Panc1 (cell line): Measurements from ENCODE around the gene CNOT4. TPM values are rescaled to one million over a fixed set of nuclear protein-coding genes. Genes with fewer than 3 reads are reported as not detected.

ENCODE experiments used
- ATAC-seq: fragments of 200-7000 bp; cut with Tn5 transposase; 2 replicates; pipeline ENCODE4 v1.9.1; 2020; ENCODE audit warnings: mild to moderate bottlenecking, moderate library complexity
- BruUV-seq: library from RNA; stranded (reverse); fragments of 400-500 nt; replicated peaks from 2 replicates; lab custom pipeline; 2021; lab: Mats Ljungman, UMichigan
- CTCF ChIA-PET: fragments of 300-600 bp; sonication (Branson Sonifier 250); formaldehyde crosslinking; loops from one replicate; lab custom pipeline; 2022; ENCODE audit warnings: antibody characterized with exemption; lab: Charles Lee
- POLR2A ChIA-PET: fragments of 300-600 bp; sonication (Branson Sonifier 250); formaldehyde crosslinking; loops from one replicate; lab custom pipeline; 2022; ENCODE audit warnings: antibody characterized with exemption; lab: Charles Lee
- DNase-seq: peaks from one replicate; pipeline ENCODE4 v3.0.0-alpha.2; 2010; ENCODE audit warnings: low read depth, low spot score
- H3K27ac ChIP-seq: 2 replicates; pipeline ENCODE4 v1.5.1; 2011; ENCODE audit warnings: mild to moderate bottlenecking, low read length, inconsistent platforms
- H3K27me3 ChIP-seq: fragments of 200-500 bp; sonication (Bioruptor generic); 2 replicates; pipeline ENCODE4 v1.6.0; 2014; ENCODE audit warnings: low read length, inconsistent platforms; ENCODE audit not compliant: control insufficient read depth, insufficient read depth
- H3K36me3 ChIP-seq: fragments of 200-500 bp; sonication (Bioruptor generic); 2 replicates; pipeline ENCODE4 v1.5.1; 2014; ENCODE audit warnings: inconsistent platforms, mild to moderate bottlenecking, low read length, moderate library complexity; ENCODE audit not compliant: control insufficient read depth, insufficient read depth
- H3K4me1 ChIP-seq: 2 replicates; pipeline ENCODE4 v1.5.1; 2011; ENCODE audit warnings: inconsistent platforms, mild to moderate bottlenecking, low read length, moderate library complexity; ENCODE audit not compliant: control insufficient read depth, insufficient read depth
- H3K4me3 ChIP-seq, 2 experiments: 2 replicates each; pipeline ENCODE4 v1.5.1; 2011 to 2012; ENCODE audit warnings: low read depth in 2 of 2, low read length in 2 of 2, mild to moderate bottlenecking in 2 of 2, inconsistent platforms in 1 of 2, moderate library complexity in 1 of 2
- H3K9me3 ChIP-seq: fragments of 200-500 bp; sonication (Bioruptor generic); 2 replicates; pipeline ENCODE4 v1.5.1; 2014; ENCODE audit warnings: low read depth, mild to moderate bottlenecking, inconsistent platforms, low read length, moderate library complexity; ENCODE audit not compliant: control insufficient read depth, insufficient read depth
- CTCF ChIP-seq: fragments of 450-650 bp; IDR thresholded peaks from 2 replicates; pipeline ENCODE4 v1.5.1; 2017; ENCODE audit warnings: mild to moderate bottlenecking
- POLR2AphosphoS5 ChIP-seq: IDR thresholded peaks from 2 replicates; pipeline ENCODE4 v1.6.1; 2012; ENCODE audit warnings: mild to moderate bottlenecking, low read depth, low read length, moderate library complexity
- REST ChIP-seq, 2 experiments: IDR thresholded peaks; 2 replicates each; pipeline ENCODE4 v1.6.1; 2011 to 2012; ENCODE audit warnings: low read depth in 2 of 2, control low read depth in 1 of 2, low read length in 1 of 2, mild to moderate bottlenecking in 1 of 2, moderate library complexity in 1 of 2; ENCODE audit not compliant: insufficient read depth in 1 of 2
- SIN3A ChIP-seq: IDR thresholded peaks from 2 replicates; pipeline ENCODE4 v1.6.1; 2012; ENCODE audit warnings: low read depth, mild to moderate bottlenecking, low read length, moderate library complexity, borderline replicate concordance; ENCODE audit not compliant: insufficient read depth
- TCF7L2 ChIP-seq: IDR thresholded peaks from 2 replicates; pipeline ENCODE4 v1.6.1; 2011; ENCODE audit warnings: mild to moderate bottlenecking, low read depth, low read length, inconsistent platforms
- in situ Hi-C: cut with HindIII; loops from 2 replicates; pipeline ENCODE4 v1.10.0; 2016; ENCODE audit warnings: low sequenced_read_pairs, low pct_unique_long_range_greater_than_20kb
- intact Hi-C: fragments of 100-400 bp; cut with micrococcal nuclease; formaldehyde crosslinking; loops from one replicate; pipeline ENCODE4 v1.10.0; 2022; ENCODE audit not compliant: unreplicated experiment
- total RNA-seq: library from RNA; stranded (reverse); gene quantifications from one replicate; pipeline ENCODE4 v1.2.1, GENCODE V29; 2021; ENCODE audit not compliant: unreplicated experiment

The CNOT4 gene
- total RNA-seq, 1 experiment from 2014 or later, result 22.3 TPM

- Histone ChIP-seq H3K4me3 (peak overlapping the region; percentile 97 to 99), H3K4me1 (no peaks in the 10 kb centered on the region), H3K27ac (peak overlapping the region; percentile 97), H3K9me3 (no peaks in the 10 kb centered on the region), H3K27me3 (no peaks in the 10 kb centered on the region), H3K36me3 (no peaks in the 10 kb centered on the region; the same call in 1 of the 2 replicates)
- intact Hi-C loops (loop anchor here (1.0 to 5.0 kb wide), 2 partner anchors 46 to 276 kb away; no protein-coding TSS in a partner anchor), in situ Hi-C loops (no loop called here)
- peak; percentile 72 for ATAC-seq
- CTCF ChIA-PET, result no interaction called here
- TF ChIP-seq CTCF (peak; percentile 80), TCF7L2 (no peak), POLR2AphosphoS5 (no peak), REST (IDR thresholded peaks at IDR 0.05; ENCODE audit: insufficient read depth in 1 of 2, low read depth in 2 of 2, low read length in 1 of 2) (no peak)
- POLR2A ChIA-PET, result interaction anchor here (0.5 kb wide), 1 partner anchor 31 kb away, joined by 5 read pairs; no protein-coding TSS in a partner anchor
- DNase-seq, result peak; percentile 63
- BruUV-seq, result no TSS peak
Observed at GRCh38 chr7:135558337-135558767, 48.5 kb upstream of the CNOT4 start.

- intact Hi-C loops, result loop anchor here (1.0 to 5.0 kb wide), 2 partner anchors 45 to 275 kb away; no protein-coding TSS in a partner anchor
- ATAC-seq (peak; percentile 96), DNase-seq (peak; percentile 95)
- peak within 1 kb of the TSS; percentile 97 to 99 for H3K4me3 ChIP-seq
- H3K4me1 ChIP-seq, result no peaks in the 10 kb centered on the region
- TF ChIP-seq REST (IDR thresholded peaks at IDR 0.05; ENCODE audit: insufficient read depth in 1 of 2, low read depth in 2 of 2, low read length in 1 of 2), result no peak
- TF ChIP-seq POLR2AphosphoS5, result peak; percentile 91
- TF ChIP-seq CTCF, result no peak
- TF ChIP-seq TCF7L2, result peak; percentile 74
- TF ChIP-seq SIN3A, result peak; percentile 94; the same call in 1 of the 2 replicates
- ChIA-PET CTCF (no interaction called here), POLR2A (interaction anchor here (0.5 kb wide), 1 partner anchor 30 kb away, joined by 5 read pairs; no protein-coding TSS in a partner anchor)
- in situ Hi-C loops, result no loop called here
- no peaks in the 10 kb centered on the region; the same call in 1 of the 2 replicates for H3K36me3 ChIP-seq
- no peaks in the 10 kb centered on the region for H3K9me3 ChIP-seq
- no TSS peak for BruUV-seq
- no peaks in the 10 kb centered on the region for H3K27me3 ChIP-seq
- H3K27ac ChIP-seq, result peak within 1 kb of the TSS; percentile 97
Observed at GRCh38 chr7:135557455-135558336, 47.8 kb upstream of the CNOT4 start, which contains the start of gene NUP205. NUP205 (plus strand) TSS chr7:135557917; CDS start chr7:135557945, 28 bp downstream.
